HEK293 (cell line): ENCODE results near the gene OPA3.

Experiments used
- ATF2 ChIP-seq: fragments of 450-650 bp; formaldehyde crosslinking; IDR thresholded peaks from 2 replicates; pipeline ENCODE4 v1.5.1; 2016; ENCODE audit warnings: missing biosample characterization, missing genetic modification characterization, low read depth
- GFI1B ChIP-seq: fragments of 450-650 bp; formaldehyde crosslinking; IDR thresholded peaks from 2 replicates; pipeline ENCODE4 v1.5.1; 2016; ENCODE audit warnings: missing biosample characterization, missing genetic modification characterization
- HOXD13 ChIP-seq: sonication (generic); formaldehyde crosslinking; IDR thresholded peaks from 2 replicates; pipeline ENCODE4 v1.8.0; 2022; ENCODE audit warnings: missing genetic modification reagents, borderline replicate concordance
- INSM2 ChIP-seq: fragments of 450-650 bp; formaldehyde crosslinking; IDR thresholded peaks from 2 replicates; pipeline ENCODE4 v1.5.1; 2016; ENCODE audit warnings: missing biosample characterization, missing genetic modification characterization
- PATZ1 ChIP-seq: fragments of 450-650 bp; formaldehyde crosslinking; IDR thresholded peaks from 2 replicates; pipeline ENCODE4 v1.5.1; 2016; ENCODE audit warnings: missing biosample characterization, missing genetic modification characterization
- PBX3 ChIP-seq: sonication (generic); formaldehyde crosslinking; IDR thresholded peaks from 2 replicates; pipeline ENCODE4 v1.8.1; 2022; ENCODE audit warnings: mild to moderate bottlenecking, moderate library complexity, missing genetic modification reagents
- RBAK ChIP-seq: fragments of 450-650 bp; formaldehyde crosslinking; IDR thresholded peaks from 2 replicates; pipeline ENCODE4 v1.5.1; 2016; ENCODE audit warnings: missing biosample characterization, missing genetic modification characterization
- SP7 ChIP-seq: fragments of 450-650 bp; formaldehyde crosslinking; IDR thresholded peaks from 2 replicates; pipeline ENCODE4 v1.5.1; 2016; ENCODE audit warnings: missing biosample characterization, missing genetic modification characterization
- YY1 ChIP-seq: fragments of 450-650 bp; formaldehyde crosslinking; IDR thresholded peaks from 2 replicates; pipeline ENCODE4 v1.5.1; 2018; ENCODE audit warnings: missing biosample characterization, missing genetic modification characterization
- ZBTB8A ChIP-seq: fragments of 450-650 bp; formaldehyde crosslinking; IDR thresholded peaks from 2 replicates; pipeline ENCODE4 v1.5.1; 2016; ENCODE audit warnings: missing biosample characterization, missing genetic modification characterization
- ZFP37 ChIP-seq: fragments of 450-650 bp; formaldehyde crosslinking; IDR thresholded peaks from 2 replicates; pipeline ENCODE4 v1.5.1; 2016; ENCODE audit warnings: missing biosample characterization, missing genetic modification characterization
- ZNF112 ChIP-seq: fragments of 450-650 bp; formaldehyde crosslinking; IDR thresholded peaks from 2 replicates; pipeline ENCODE4 v1.5.0; 2017; ENCODE audit warnings: missing biosample characterization, missing genetic modification characterization
- ZNF133 ChIP-seq: fragments of 450-650 bp; formaldehyde crosslinking; IDR thresholded peaks from 2 replicates; pipeline ENCODE4 v1.5.1; 2016; ENCODE audit warnings: missing biosample characterization, missing genetic modification characterization
- ZNF174 ChIP-seq: fragments of 450-650 bp; formaldehyde crosslinking; IDR thresholded peaks from 2 replicates; pipeline ENCODE4 v1.5.0; 2017; ENCODE audit warnings: missing biosample characterization, mild to moderate bottlenecking, missing genetic modification characterization
- ZNF23 ChIP-seq: fragments of 450-650 bp; formaldehyde crosslinking; IDR thresholded peaks from 2 replicates; pipeline ENCODE4 v1.5.1; 2016; ENCODE audit warnings: missing biosample characterization, missing genetic modification characterization, borderline replicate concordance
- ZNF274 ChIP-seq, 2 experiments: fragments of 200-500 bp in 1 of 2; fragments of 450-650 bp in 1 of 2; sonication (Bioruptor generic) in 1 of 2; formaldehyde crosslinking in 1 of 2; IDR thresholded peaks; 2 replicates each; pipeline versions ENCODE4 v1.5.1 to v1.6.1; 2014 to 2016; ENCODE audit warnings: borderline replicate concordance in 1 of 2, inconsistent platforms in 1 of 2, low read length in 1 of 2, missing biosample characterization in 1 of 2, missing genetic modification characterization in 1 of 2
- ZNF280C ChIP-seq: fragments of 450-650 bp; formaldehyde crosslinking; IDR thresholded peaks from 2 replicates; pipeline ENCODE4 v1.5.1; 2016; ENCODE audit warnings: missing biosample characterization, missing genetic modification characterization
- ZNF292 ChIP-seq: fragments of 450-650 bp; formaldehyde crosslinking; IDR thresholded peaks from 2 replicates; pipeline ENCODE4 v1.5.1; 2016; ENCODE audit warnings: low read depth, missing biosample characterization, missing genetic modification characterization, borderline replicate concordance
- ZNF324 ChIP-seq: fragments of 450-650 bp; formaldehyde crosslinking; IDR thresholded peaks from 2 replicates; pipeline ENCODE4 v1.5.1; 2016; ENCODE audit warnings: missing biosample characterization, missing genetic modification characterization
- ZNF362 ChIP-seq: fragments of 450-650 bp; formaldehyde crosslinking; IDR thresholded peaks from 2 replicates; pipeline ENCODE4 v1.5.1; 2016; ENCODE audit warnings: missing biosample characterization, missing genetic modification characterization
- ZNF404 ChIP-seq: fragments of 450-650 bp; formaldehyde crosslinking; IDR thresholded peaks from 2 replicates; pipeline ENCODE4 v1.5.1; 2017; ENCODE audit warnings: missing biosample characterization, missing genetic modification characterization
- ZNF433 ChIP-seq: fragments of 450-650 bp; formaldehyde crosslinking; IDR thresholded peaks from 2 replicates; pipeline ENCODE4 v1.5.1; 2016; ENCODE audit warnings: missing biosample characterization, missing genetic modification characterization, low read depth
- ZNF510 ChIP-seq: fragments of 450-650 bp; formaldehyde crosslinking; IDR thresholded peaks from 2 replicates; pipeline ENCODE4 v1.5.1; 2018; ENCODE audit warnings: mild to moderate bottlenecking, missing genetic modification characterization, missing biosample characterization; ENCODE audit not compliant: insufficient replicate concordance
- ZNF513 ChIP-seq: fragments of 450-650 bp; IDR thresholded peaks from 2 replicates; pipeline ENCODE4 v1.5.1; 2018; ENCODE audit warnings: missing biosample characterization, missing genetic modification characterization
- ZNF544 ChIP-seq: fragments of 450-650 bp; formaldehyde crosslinking; IDR thresholded peaks from 2 replicates; pipeline ENCODE4 v1.5.0; 2017; ENCODE audit warnings: missing biosample characterization, missing genetic modification characterization
- ZNF580 ChIP-seq: fragments of 450-650 bp; formaldehyde crosslinking; IDR thresholded peaks from 2 replicates; pipeline ENCODE4 v1.5.1; 2016; ENCODE audit warnings: missing biosample characterization, missing genetic modification characterization
- ZNF596 ChIP-seq: fragments of 450-650 bp; IDR thresholded peaks from 2 replicates; pipeline ENCODE4 v1.5.0; 2018; ENCODE audit warnings: missing biosample characterization, mild to moderate bottlenecking, missing genetic modification characterization, moderate library complexity

Gene OPA3

GRCh38 chr19:45569619-45570421, 14.8 kb downstream of the OPA3 start (continued):
- TF ChIP-seq PATZ1 (tag by site-specific recombination) (no peak), ZNF280C (tag by site-specific recombination) (no peak), ZNF292 (tag by site-specific recombination) (no peak), ZNF133 (tag by site-specific recombination) (no peak), ZNF510 (tag by site-specific recombination) (no peak), RBAK (tag by site-specific recombination) (no peak), ZBTB8A (tag by site-specific recombination) (no peak), ZNF580 (tag by site-specific recombination) (no peak), YY1 (tag by site-specific recombination) (no peak), INSM2 (tag by site-specific recombination) (no peak), ZFP37 (tag by site-specific recombination) (no peak), HOXD13 (CRISPR knock-in tag) (no peak), ZNF404 (tag by site-specific recombination) (no peak), PBX3 (CRISPR knock-in tag) (no peak), ZNF112 (tag by site-specific recombination) (no peak), ZNF174 (tag by site-specific recombination) (no peak), ZNF23 (no peak), ZNF274 (IDR thresholded peaks at IDR 0.05; ENCODE audit: low read length) (no peak), ZNF274 (tag by site-specific recombination; IDR thresholded peaks at IDR 0.05; ENCODE audit: borderline replicate concordance) (no peak), ZNF544 (tag by site-specific recombination) (no peak), ZNF433 (tag by site-specific recombination) (no peak), ZNF596 (tag by site-specific recombination) (no peak), SP7 (tag by site-specific recombination) (no peak), ATF2 (tag by site-specific recombination) (no peak), ZNF513 (tag by site-specific recombination) (no peak), GFI1B (tag by site-specific recombination) (no peak), ZNF324 (tag by site-specific recombination) (no peak), ZNF362 (tag by site-specific recombination) (no peak)
